HepG2 (cell line): ENCODE results near the gene XPOT.

Experiments used
- CTCF ChIP-seq: sonication (generic); formaldehyde crosslinking; IDR thresholded peaks from 2 replicates; pipeline ENCODE4 v1.5.0; 2020; ENCODE audit warnings: mild to moderate bottlenecking, missing genetic modification reagents, moderate library complexity
- HDAC6 ChIP-seq: fragments of 200-600 bp; sonication (generic); IDR thresholded peaks from 2 replicates; pipeline ENCODE4 v1.7.0; 2017; ENCODE audit warnings: mild to moderate bottlenecking, antibody characterized with exemption, low read length, low read depth
- JUN ChIP-seq: sonication (generic); formaldehyde crosslinking; IDR thresholded peaks from 2 replicates; pipeline ENCODE4 v1.4.0; 2020; ENCODE audit warnings: mild to moderate bottlenecking, missing genetic modification reagents
- MTA3 ChIP-seq: sonication (generic); formaldehyde crosslinking; IDR thresholded peaks from 2 replicates; pipeline ENCODE4 v1.4.0; 2020; ENCODE audit warnings: missing genetic modification reagents
- NFRKB ChIP-seq: fragments of 450-650 bp; IDR thresholded peaks from 2 replicates; pipeline ENCODE4 v1.6.1; 2017
- REST ChIP-seq, 2 experiments: IDR thresholded peaks; 2 replicates each; pipeline ENCODE4 v1.6.1; 2011 to 2012; ENCODE audit warnings: low read length in 2 of 2, borderline replicate concordance in 1 of 2, low read depth in 1 of 2, mild to moderate bottlenecking in 1 of 2, moderate library complexity in 1 of 2
- TCF7L2 ChIP-seq: IDR thresholded peaks from 2 replicates; pipeline ENCODE4 v1.6.1; 2011; ENCODE audit warnings: mild to moderate bottlenecking, low read depth, low read length, moderate library complexity
- ZBTB34 ChIP-seq: sonication (generic); formaldehyde crosslinking; IDR thresholded peaks from 2 replicates; pipeline ENCODE4 v1.8.0; 2022; ENCODE audit warnings: mild to moderate bottlenecking, missing genetic modification reagents
- ZNF430 ChIP-seq: sonication (generic); formaldehyde crosslinking; IDR thresholded peaks from 2 replicates; pipeline ENCODE4 v1.9.0; 2021; ENCODE audit warnings: mild to moderate bottlenecking, missing genetic modification reagents
- ZNF629 ChIP-seq: sonication (generic); formaldehyde crosslinking; conservative IDR thresholded peaks from 2 replicates; pipeline ENCODE4 v1.5.0; 2020; ENCODE audit warnings: missing genetic modification reagents

GRCh38 chr12:64457923-64458322, 53.7 kb downstream of the XPOT start:
- TF ChIP-seq HDAC6 (no peak), ZNF629 (CRISPR knock-in tag) (no peak), ZBTB34 (CRISPR knock-in tag) (no peak), REST (IDR thresholded peaks at IDR 0.05; ENCODE audit: borderline replicate concordance in 1 of 2, low read depth in 1 of 2, low read length in 2 of 2) (no peak), TCF7L2 (no peak), JUN (CRISPR knock-in tag) (no peak), ZNF430 (no peak), CTCF (CRISPR knock-in tag) (no peak), NFRKB (no peak), MTA3 (CRISPR knock-in tag) (no peak)
